VCaP (cell line): ENCODE measurements around the gene TRPM5.

Source experiments
- H3K27ac ChIP-seq: fragments of 450-650 bp; 2 replicates; pipeline ENCODE4 v1.5.1; 2017
- TF ChIP-seq, protein P1 (sequence below): fragments of 450-650 bp; conservative IDR thresholded peaks from 2 replicates; pipeline ENCODE4 v1.5.1; 2017; ENCODE audit warnings: mild to moderate bottlenecking, moderate library complexity

The TRPM5 gene

DNA sequence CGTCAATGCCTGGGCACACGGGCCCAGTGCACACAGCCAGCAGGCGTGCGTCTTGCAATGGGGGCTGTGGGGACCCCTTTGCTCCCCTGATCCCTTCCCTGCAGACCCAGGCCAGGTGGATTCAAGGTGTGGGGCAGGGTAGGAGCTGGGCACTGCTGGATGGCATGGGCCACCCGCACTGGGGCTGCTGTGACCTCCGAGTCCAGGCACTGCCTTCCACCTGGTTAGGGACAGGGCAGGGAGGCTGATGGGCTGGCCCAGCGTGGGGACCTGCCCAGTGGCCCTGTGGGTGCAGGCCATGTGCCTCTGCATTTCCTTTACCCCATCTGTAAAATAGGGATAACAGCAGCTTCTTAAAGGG, 23.4 kb upstream of the TRPM5 start:
- TF ChIP-seq, protein P1, sequence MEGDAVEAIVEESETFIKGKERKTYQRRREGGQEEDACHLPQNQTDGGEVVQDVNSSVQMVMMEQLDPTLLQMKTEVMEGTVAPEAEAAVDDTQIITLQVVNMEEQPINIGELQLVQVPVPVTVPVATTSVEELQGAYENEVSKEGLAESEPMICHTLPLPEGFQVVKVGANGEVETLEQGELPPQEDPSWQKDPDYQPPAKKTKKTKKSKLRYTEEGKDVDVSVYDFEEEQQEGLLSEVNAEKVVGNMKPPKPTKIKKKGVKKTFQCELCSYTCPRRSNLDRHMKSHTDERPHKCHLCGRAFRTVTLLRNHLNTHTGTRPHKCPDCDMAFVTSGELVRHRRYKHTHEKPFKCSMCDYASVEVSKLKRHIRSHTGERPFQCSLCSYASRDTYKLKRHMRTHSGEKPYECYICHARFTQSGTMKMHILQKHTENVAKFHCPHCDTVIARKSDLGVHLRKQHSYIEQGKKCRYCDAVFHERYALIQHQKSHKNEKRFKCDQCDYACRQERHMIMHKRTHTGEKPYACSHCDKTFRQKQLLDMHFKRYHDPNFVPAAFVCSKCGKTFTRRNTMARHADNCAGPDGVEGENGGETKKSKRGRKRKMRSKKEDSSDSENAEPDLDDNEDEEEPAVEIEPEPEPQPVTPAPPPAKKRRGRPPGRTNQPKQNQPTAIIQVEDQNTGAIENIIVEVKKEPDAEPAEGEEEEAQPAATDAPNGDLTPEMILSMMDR, result no peak
- H3K27ac ChIP-seq, result no peak overlapping the region

DNA sequence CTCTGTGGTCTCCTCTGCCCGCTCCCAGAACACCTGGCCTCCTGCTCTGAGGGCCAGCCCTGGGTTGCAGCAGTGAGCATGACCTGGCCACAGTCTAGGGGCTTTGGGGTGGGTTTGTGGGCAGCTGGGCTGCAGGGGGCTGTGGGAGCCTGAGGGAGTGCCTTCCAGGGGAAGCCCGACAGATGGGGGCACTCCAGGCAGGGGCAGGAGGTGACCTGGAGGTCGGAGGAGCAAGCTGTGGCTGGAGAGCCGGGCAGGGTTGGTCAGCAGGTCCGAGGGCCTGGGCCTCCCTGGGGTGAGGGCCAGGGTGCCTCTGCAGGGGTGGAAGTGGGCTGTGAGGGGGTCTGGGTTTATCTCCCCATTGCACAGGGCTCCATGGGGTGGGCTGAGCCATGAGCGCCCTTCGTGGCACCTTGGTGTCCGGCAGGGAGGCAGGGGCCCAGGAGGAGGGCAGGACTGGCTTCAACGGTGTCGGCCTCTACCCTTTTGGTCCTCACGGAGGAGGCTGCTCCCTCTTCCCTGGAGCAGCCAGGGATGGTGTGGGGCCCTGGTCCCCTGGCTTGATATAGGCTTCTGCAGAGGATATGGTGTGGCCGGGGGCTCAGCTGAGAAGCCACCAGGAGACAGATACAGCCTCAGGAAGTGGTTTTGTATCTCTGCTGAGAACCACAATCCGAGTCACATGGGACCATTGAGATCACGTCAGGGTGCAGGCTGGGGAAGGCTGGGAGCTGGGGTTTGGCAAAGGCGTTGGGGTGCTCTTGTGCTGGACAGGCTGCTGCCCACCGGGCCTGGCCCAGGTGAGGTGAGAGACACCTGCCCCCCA, 22.8 kb upstream of the TRPM5 start:
- no peak overlapping the region for H3K27ac ChIP-seq
- TF ChIP-seq, protein P1, result no peak

DNA sequence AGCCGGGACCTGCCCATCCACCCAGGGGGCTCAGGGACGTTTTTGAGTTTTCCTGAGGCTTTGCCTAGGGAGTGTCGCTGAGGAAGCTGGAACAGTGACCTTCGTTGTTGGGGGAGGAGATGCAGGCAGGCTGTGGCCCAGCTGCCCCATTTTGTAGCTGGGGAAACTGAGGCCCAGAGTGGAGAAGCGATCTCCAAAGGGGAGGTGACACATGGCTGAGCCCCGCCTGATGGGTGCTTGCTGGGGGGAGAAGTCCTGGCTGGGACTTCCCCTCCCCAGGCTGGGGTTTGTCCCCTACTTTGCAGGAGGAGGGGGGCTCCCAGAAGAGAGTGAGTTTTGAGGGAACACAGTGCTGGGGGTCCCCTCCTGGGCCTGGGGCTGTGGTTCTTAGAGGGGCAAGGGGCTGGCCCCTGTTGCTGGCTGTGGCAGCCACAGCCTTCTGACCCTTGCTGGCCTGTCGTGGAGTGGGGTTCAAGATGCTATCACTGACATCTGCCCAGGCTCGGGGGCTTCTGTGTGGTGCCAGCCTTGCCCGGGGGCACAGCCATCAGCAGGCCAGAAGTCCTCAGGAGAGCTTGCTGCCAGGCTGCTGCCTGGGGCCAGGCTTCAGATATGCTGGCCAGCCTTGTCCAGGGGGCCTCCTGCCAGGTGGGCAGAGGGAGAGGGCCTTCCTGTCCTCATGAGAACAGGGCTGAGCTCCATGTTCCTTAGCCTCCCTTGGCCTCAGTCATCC, 21.9 kb upstream of the TRPM5 start:
- H3K27ac ChIP-seq, result no peak overlapping the region
- TF ChIP-seq, protein P1, result no peak

DNA sequence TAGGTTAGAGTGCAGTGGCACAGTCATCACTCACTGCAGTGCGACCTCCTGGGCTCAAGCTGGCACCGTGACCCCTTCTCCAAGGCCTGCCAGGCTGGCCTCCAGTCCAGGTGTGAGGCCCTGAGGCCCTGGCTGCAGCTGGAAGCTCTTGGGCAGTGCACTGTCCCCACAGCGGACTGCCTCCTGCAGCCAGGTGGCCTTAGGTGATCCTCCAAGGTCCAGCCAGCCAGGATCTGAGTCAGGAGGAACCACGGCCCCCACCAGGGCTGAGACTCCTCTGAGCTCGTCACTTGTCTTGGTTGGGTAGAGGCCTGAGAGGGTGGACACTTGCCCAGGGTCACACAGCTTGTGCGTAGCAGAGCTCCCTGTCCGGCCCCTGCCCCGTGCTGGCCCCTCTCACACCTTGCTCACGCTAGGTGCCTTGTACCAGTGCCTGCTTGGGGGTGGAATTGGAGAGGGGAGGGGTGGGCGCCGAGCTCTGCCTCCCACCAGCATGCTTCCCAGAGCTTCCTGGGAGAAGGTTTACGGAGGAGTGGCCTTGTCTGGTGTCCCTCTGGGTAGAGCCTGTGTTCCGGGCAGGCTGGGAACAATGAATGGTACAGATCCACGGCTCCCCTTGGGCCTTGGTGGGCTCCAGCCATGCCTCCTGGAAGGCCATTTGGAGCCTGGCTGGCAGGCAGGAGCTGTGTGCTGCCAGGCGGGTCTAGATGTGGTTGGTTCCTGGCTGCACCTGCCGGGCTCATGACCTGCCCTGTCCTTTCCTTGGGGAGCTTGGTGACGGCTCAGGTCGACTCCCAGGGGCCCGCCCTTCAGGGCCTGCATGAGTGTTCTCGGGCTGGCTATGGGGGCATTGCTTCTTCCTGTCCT, 21.1 kb upstream of the TRPM5 start:
- TF ChIP-seq, protein P1, result no peak
- H3K27ac ChIP-seq, result no peak overlapping the region

DNA sequence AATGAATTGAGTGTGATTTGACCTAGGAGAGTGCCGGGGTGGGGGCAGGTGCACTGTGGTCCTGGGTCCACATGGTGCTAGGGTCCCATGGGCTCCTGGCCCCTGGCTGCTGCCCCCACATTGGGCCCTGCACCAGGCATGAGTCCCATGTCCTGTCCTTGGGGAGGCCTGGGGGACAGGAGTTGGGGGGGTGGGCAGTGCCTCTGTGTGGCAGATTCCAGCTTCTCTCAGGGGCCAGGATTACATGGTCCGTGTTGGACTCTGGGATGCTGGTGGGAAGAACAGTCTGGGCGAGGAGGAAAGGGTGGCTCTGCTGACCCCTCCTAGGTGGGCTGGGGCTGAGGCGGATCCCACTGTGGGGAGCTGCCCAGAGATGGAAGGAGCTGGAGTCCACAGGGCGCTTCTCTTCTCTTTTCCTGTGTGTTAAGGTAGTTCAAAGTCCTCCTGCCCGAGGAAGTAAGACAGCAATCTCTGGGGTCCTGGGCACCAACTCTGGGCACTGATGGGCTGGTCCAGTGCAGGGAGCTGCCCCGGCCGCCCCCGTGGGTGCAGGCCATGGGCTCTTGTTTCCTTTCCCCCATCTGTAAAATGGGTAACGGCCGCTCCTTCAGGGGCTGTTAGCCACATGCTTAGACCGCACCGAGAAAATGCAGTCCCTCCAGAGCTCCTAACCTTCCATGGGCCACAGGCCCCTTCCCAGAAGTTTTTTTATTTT, 20.3 kb upstream of the TRPM5 start:
- H3K27ac ChIP-seq, result no peak overlapping the region
- TF ChIP-seq, protein P1, result no peak

DNA sequence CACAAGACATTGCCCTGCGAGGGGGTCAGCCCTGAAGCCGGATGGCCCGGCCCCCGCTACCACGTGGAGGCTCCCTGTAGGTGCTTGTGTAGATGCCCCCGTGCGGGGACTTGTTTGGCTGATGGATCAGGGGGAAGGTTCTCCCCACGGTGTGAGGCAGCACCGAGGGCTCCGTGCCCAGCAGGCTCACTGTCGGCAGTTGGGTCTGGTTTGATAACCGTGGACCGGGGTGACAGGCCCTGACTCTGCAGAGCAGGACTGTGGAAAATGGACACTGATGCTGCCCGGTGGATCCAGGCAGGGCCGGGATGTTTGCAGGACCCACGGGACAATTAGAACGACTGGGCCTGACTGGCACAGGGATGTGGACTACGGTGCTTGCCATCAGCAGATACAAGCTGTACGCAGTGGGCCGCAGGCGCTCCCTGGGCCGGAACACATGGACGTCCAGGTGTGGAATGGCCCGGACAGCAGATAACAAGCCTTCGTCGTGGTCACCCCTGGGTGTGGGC, 19.5 kb upstream of the TRPM5 start:
- no peak overlapping the region for H3K27ac ChIP-seq
- TF ChIP-seq, protein P1, result no peak
